ENCODE results near the gene COA7.
"Not testable (repeated sequence)": the region's sequence is repeated elsewhere in the genome, so short reads cannot be mapped to it uniquely, and the experiment has no call there.

COA7 gene

DNA sequence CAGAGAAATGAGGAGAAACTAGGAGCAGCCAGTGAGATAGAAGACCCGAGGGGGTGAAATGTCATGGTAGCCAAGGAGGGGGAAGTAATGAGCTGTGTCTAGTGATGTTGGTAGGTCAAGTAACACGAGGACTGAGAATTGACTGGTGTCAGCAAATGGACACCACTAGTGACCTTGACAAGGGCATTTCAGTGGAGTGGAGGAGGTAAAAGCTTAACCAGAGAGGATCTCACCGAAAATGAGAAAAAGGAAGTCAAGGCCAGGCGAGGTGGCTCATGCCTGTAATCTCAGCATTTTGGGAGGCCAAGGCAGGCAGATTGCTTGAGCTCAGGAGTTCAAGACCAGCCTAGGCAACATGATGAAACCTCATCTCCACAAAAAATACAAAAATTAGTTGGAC, 25.1 kb upstream of the COA7 start:
- no peak for DNase-seq (ENCODE audit: low read depth)
- no peak overlapping the region for H3K4me3 ChIP-seq (ENCODE audit: low read depth, low read length)
- no peak for TF ChIP-seq CTCF (IDR thresholded peaks at IDR 0.05; ENCODE audit: insufficient read depth, low read depth, low read length, missing control alignments)

- not testable (repeated sequence) for DNase-seq (ENCODE audit: low read depth); H3K4me3 ChIP-seq (ENCODE audit: low read depth, low read length)
Observed at GRCh38 chr1:52715296-52715695, 17.1 kb upstream of the COA7 start.

DNA sequence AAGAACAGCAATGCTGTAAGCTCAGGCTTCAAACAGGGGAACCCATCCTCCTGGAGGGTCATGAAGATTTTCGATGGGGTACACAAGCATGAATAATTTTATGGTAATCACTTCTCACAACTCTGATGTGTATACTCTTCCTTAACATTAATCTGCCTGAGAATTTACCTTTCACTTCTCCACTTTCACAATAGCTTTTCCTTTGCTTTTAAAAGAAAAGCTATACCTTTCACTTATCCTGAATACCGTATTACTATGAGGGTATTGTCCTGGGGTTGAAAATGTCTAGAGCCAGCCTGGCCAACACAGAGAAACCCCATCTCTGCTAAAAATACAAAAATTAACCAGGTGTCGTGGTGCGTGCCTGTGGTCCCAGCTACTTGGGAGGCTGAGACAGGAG, 15.4 kb upstream of the COA7 start:
- TF ChIP-seq CTCF (IDR thresholded peaks at IDR 0.05; ENCODE audit: insufficient read depth, low read depth, low read length, missing control alignments): no peak
- H3K4me3 ChIP-seq (ENCODE audit: low read depth, low read length): no peak overlapping the region
- no peak for DNase-seq (ENCODE audit: low read depth)

- no peak for DNase-seq (ENCODE audit: low read depth)
- no peak overlapping the region for H3K4me3 ChIP-seq (ENCODE audit: low read depth, low read length)
- no peak for TF ChIP-seq CTCF (IDR thresholded peaks at IDR 0.05; ENCODE audit: insufficient read depth, low read depth, low read length, missing control alignments)
Observed at GRCh38 chr1:52709016-52709415, 10.9 kb upstream of the COA7 start.

DNA sequence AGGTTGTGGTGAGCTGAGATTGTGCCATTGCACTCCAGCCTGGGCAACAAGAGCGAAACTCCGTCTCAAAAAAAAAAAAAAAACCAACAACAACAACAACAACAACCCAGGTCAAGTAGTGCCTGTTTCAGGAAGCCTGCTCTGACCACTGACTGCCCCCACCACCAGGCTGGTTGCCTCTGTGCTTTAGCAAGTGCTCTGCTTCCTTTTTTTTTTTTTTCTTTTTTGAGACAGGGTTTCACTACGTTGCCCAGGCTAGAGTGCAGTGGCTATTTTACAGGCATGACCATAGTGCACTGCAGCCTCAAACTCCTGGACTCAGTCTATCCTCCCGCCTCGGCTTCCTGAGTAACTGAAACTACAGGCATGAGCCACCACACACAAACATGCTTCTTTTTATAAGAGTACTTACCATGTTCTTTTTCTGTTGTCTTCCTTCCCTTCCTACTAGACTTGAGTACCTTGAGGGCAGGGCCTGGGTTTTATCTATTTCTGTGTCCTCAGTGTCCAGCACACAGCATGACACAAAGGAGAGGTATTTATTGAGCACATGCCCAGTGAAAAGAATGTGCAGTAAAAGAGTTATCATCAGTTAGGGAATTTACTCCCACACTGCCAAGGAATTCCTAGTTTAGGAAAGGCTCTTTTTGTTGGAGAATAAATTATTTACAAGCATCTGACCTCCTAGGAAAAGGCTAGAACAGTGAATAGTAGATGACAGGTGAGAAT, 9.9 kb upstream of the COA7 start:
- peak; percentile 52 for DNase-seq (ENCODE audit: low read depth)
- H3K4me3 ChIP-seq (ENCODE audit: low read depth, low read length): no peak overlapping the region
- no peak for TF ChIP-seq CTCF (IDR thresholded peaks at IDR 0.05; ENCODE audit: insufficient read depth, low read depth, low read length, missing control alignments)

DNA sequence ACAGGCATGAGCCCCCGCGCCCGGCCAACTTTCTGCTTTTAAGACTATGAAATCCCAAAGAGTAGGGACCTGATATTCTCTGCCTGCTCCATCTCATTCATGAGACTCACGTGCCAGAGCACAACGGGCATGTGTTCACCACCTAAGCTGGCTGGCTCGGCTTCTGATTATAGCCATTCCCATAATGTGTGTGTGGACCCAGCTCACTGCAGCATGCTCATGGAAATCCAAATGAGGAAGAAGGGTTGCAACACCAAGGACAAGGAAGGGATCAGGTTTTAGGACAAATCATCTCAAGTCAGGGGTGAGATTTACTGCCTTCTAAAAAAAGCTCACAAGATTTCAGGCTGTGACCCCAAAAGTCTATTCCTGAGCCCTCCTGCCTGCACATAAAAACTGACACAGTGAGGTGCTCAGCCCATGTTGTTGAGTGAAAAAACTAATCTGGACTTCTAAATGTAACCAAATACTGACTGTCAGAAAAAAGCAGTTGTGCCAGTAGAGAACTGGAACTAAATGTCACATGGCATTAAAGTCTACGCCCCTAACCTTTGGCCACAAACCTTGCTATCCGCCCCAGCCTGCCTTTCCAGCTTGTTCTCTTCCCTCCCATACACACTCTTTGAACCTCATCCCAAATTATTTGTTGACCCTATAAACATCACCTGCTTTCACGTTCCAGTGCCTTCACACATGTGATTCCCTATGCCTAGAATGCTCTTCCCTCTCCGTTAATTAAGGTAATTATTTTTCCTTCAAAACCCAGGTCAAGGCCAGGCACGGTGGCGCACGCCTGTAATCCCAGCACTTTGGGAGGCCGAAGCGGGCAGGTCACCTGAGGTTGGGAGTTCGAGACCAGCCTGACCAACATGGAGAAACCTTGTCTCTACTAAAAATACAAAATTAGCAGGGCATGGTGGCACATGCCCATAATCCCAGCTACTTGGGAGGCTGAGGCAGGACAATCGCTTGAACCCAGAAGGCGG, 9.1 kb upstream of the COA7 start:
- no peak overlapping the region for H3K4me3 ChIP-seq (ENCODE audit: low read depth, low read length)
- TF ChIP-seq CTCF (IDR thresholded peaks at IDR 0.05; ENCODE audit: insufficient read depth, low read depth, low read length, missing control alignments): no peak
- DNase-seq (ENCODE audit: low read depth): no peak

GRCh38 chr1:52706136-52706670, 8.1 kb upstream of the COA7 start:
- no peak overlapping the region for H3K4me3 ChIP-seq (ENCODE audit: low read depth, low read length)
- no peak for DNase-seq (ENCODE audit: low read depth)
- no peak for TF ChIP-seq CTCF (IDR thresholded peaks at IDR 0.05; ENCODE audit: insufficient read depth, low read depth, low read length, missing control alignments)

Measured in GM12865 (cell line).